HG03064 (cell line): Measurements from ENCODE around the gene TBCD.

Experiments used
- ATAC-seq: cut with Tn5 transposase; IDR thresholded peaks from one replicate; pipeline ENCODE4 v1.9.1; 2021; ENCODE audit warnings: low read depth; ENCODE audit not compliant: unreplicated experiment

TBCD gene

GRCh38 chr17:82825540-82826124 lies 73.8 kb downstream of the TBCD start:
- ATAC-seq: no peak

GRCh38 chr17:82826211-82826610 lies 74.3 kb downstream of the TBCD start:
- no peak for ATAC-seq

GRCh38 chr17:82826956-82827355 lies 75.1 kb downstream of the TBCD start:
- ATAC-seq: no peak

- no peak for ATAC-seq
Measured at GRCh38 chr17:82828875-82829487, 77.1 kb downstream of the TBCD start.

GRCh38 chr17:82830249-82830661 lies 78.4 kb downstream of the TBCD start:
- ATAC-seq: no peak

- ATAC-seq: no peak
Measured at GRCh38 chr17:82831041-82831817, 79.4 kb downstream of the TBCD start.

GRCh38 chr17:82831818-82832200 lies 79.9 kb downstream of the TBCD start:
- no peak for ATAC-seq

GRCh38 chr17:82832411-82832810 lies 80.5 kb downstream of the TBCD start:
- no peak for ATAC-seq

GRCh38 chr17:82832881-82833475 lies 81.1 kb downstream of the TBCD start:
- no peak for ATAC-seq

GRCh38 chr17:82835122-82835521 lies 83.3 kb downstream of the TBCD start:
- no peak for ATAC-seq

GRCh38 chr17:82835766-82836512 lies 84.1 kb downstream of the TBCD start:
- ATAC-seq: no peak

GRCh38 chr17:82836823-82837357 lies 85.0 kb downstream of the TBCD start:
- no peak for ATAC-seq

GRCh38 chr17:82837586-82838320 lies 85.9 kb downstream of the TBCD start:
- no peak for ATAC-seq

GRCh38 chr17:82838386-82839063 lies 86.7 kb downstream of the TBCD start:
- ATAC-seq: no peak

- ATAC-seq: no peak
Measured at GRCh38 chr17:82839617-82840292, 87.9 kb downstream of the TBCD start, which contains the start of gene ZNF750. TSS of gene ZNF750 (minus strand) at chr17:82840022. CDS start at chr17:82832454, 7,568 bp downstream.

GRCh38 chr17:82840431-82840831 lies 88.6 kb downstream of the TBCD start:
- ATAC-seq: no peak

GRCh38 chr17:82841921-82842596 lies 90.2 kb downstream of the TBCD start:
- ATAC-seq: no peak
